Activated T-helper 1 cell treated with anti-CD3 and anti-CD28 coated beads, Interleukin-12 subunit alpha, Interleukin-12 subunit beta, Interleukin-2, Interleukin-4 antibody, amounts not matched to agents 30 ng/mL and 10 ng/mL and 1 ng/mL, durations not matched to agents 14 hours and 24 hours and 36 hours (primary cell): Measurements from ENCODE around the gene COPZ1. TPM values are rescaled to one million over a fixed set of nuclear protein-coding genes. Genes with fewer than 3 reads are reported as not detected.
"Not testable (repeated sequence)": the region's sequence is repeated elsewhere in the genome, so short reads cannot be mapped to it uniquely, and the experiment has no call there.

Source experiments
- DNase-seq: peaks from one replicate; pipeline ENCODE4 v3.0.0; 2021; ENCODE audit warnings: low spot score
- H3K27ac Mint-ChIP-seq: one replicate; pipeline ENCODE4 v1.8.0; 2021; ENCODE audit warnings: mild to moderate bottlenecking, mixed read lengths
- H3K27me3 Mint-ChIP-seq: one replicate; pipeline ENCODE4 v1.8.0; 2022; ENCODE audit warnings: mild to moderate bottlenecking, moderate library complexity, mixed read lengths; ENCODE audit not compliant: insufficient read depth
- H3K36me3 Mint-ChIP-seq: one replicate; pipeline ENCODE4 v1.8.0; 2021; ENCODE audit warnings: low read depth, mixed read lengths
- H3K4me1 Mint-ChIP-seq: one replicate; pipeline ENCODE4 v1.8.0; 2021; ENCODE audit warnings: low read depth, mixed read lengths
- H3K4me3 Mint-ChIP-seq: one replicate; pipeline ENCODE4 v1.8.0; 2021; ENCODE audit warnings: mild to moderate bottlenecking, moderate library complexity, mixed read lengths
- H3K9me3 Mint-ChIP-seq: one replicate; pipeline ENCODE4 v1.8.0; 2021; ENCODE audit warnings: mixed read lengths
- intact Hi-C: fragments of 100-400 bp; cut with micrococcal nuclease; formaldehyde crosslinking; loops from one replicate; pipeline ENCODE4 v1.15.1; 2024
- total RNA-seq: library from RNA; stranded (reverse); gene quantifications from 2 replicates; pipeline ENCODE4 v1.2.3, GENCODE V29; 2022

COPZ1 gene
- 115 and 123 TPM in 2 replicates for total RNA-seq

- Mint-ChIP-seq H3K9me3 (no peaks in the 10 kb centered on the region), H3K36me3 (peaks cover 5% of the 10 kb centered on the region), H3K27ac (peak within 1 kb of the TSS; percentile 86), H3K4me3 (peak within 1 kb of the TSS; percentile 99), H3K4me1 (peaks cover 33% of the 10 kb centered on the region), H3K27me3 (peaks cover 5% of the 10 kb centered on the region)
- intact Hi-C loops: loop anchor here (1.0 to 2.0 kb wide), 8 partner anchors 8 to 172 kb away; partner anchors contain the start of genes CBX5, HNRNPA1 and NCKAP1L
- DNase-seq: peak; percentile 91
These were observed at the start of gene COPZ1 for GRCh38 chr12:54324617-54325441. COPZ1 (plus strand) TSS chr12:54325131; CDS start chr12:54325164, 33 bp downstream.

GRCh38 chr12:54276368-54276767, 48.6 kb upstream of the COPZ1 start:
- Mint-ChIP-seq H3K4me1 (peaks cover 60% of the 10 kb centered on the region), H3K9me3 (no peaks in the 10 kb centered on the region), H3K36me3 (peaks cover 36% of the 10 kb centered on the region), H3K4me3 (peak overlapping the region; percentile 32), H3K27ac (no peak overlapping the region), H3K27me3 (no peaks in the 10 kb centered on the region)
- intact Hi-C loops: no loop called here
- DNase-seq: no peak

- Mint-ChIP-seq H3K4me1 (peaks cover 58% of the 10 kb centered on the region), H3K36me3 (peaks cover 28% of the 10 kb centered on the region), H3K27me3 (no peaks in the 10 kb centered on the region)
These were observed 47.1 kb upstream of the COPZ1 start for GRCh38 chr12:54277823-54278276.

GRCh38 chr12:54279227-54279631, 45.7 kb upstream of the COPZ1 start:
- no peaks in the 10 kb centered on the region for H3K27me3 Mint-ChIP-seq
- H3K4me1 Mint-ChIP-seq: peaks cover 58% of the 10 kb centered on the region
- intact Hi-C loops: loop anchor here (1.0 to 2.0 kb wide), 3 partner anchors 20 to 85 kb away; partner anchors contain the start of gene GPR84
- no peak overlapping the region for H3K27ac Mint-ChIP-seq
- no peak for DNase-seq
- no peak overlapping the region for H3K4me3 Mint-ChIP-seq
- H3K36me3 Mint-ChIP-seq: peaks cover 20% of the 10 kb centered on the region
- no peaks in the 10 kb centered on the region for H3K9me3 Mint-ChIP-seq

More at GRCh38 chr12:54277823-54278276, 47.1 kb upstream of the COPZ1 start:
- Mint-ChIP-seq H3K9me3 (no peaks in the 10 kb centered on the region), H3K27ac (no peak overlapping the region), H3K4me3 (no peak overlapping the region)
- intact Hi-C loops: loop anchor here (1.0 to 2.0 kb wide), 2 partner anchors 27 to 63 kb away; no protein-coding TSS in a partner anchor
- DNase-seq: no peak

- no peak within 1 kb of the TSS for H3K4me3 Mint-ChIP-seq
- no peaks in the 10 kb centered on the region for H3K9me3 Mint-ChIP-seq
- H3K4me1 Mint-ChIP-seq: peaks cover 59% of the 10 kb centered on the region
- H3K27me3 Mint-ChIP-seq: no peaks in the 10 kb centered on the region
- H3K27ac Mint-ChIP-seq: no peak within 1 kb of the TSS
- DNase-seq: peak; percentile 99
- H3K36me3 Mint-ChIP-seq: peaks cover 22% of the 10 kb centered on the region
- intact Hi-C loops: loop anchor here (1.0 to 10.0 kb wide), 10 partner anchors 21 to 1655 kb away; partner anchors contain the start of genes COPZ1, DGKA, GPR84 and NCKAP1L
These were observed 45.1 kb upstream of the COPZ1 start, which contains the start of gene CBX5 for GRCh38 chr12:54279632-54280467. CBX5 (minus strand) TSS chr12:54280122; CDS start chr12:54257650, 22,472 bp downstream.

GRCh38 chr12:54280468-54281260, 44.3 kb upstream of the COPZ1 start, which contains the start of gene HNRNPA1:
HNRNPA1 (plus strand) TSS chr12:54280726; CDS start chr12:54280808, 82 bp downstream.
- peaks cover 61% of the 10 kb centered on the region for H3K4me1 Mint-ChIP-seq
- peaks cover 26% of the 10 kb centered on the region for H3K36me3 Mint-ChIP-seq
- intact Hi-C loops: loop anchor here (1.0 to 10.0 kb wide), 7 partner anchors 45 to 1654 kb away; partner anchors contain the start of genes COPZ1, DGKA, NCKAP1L and TARBP2
- H3K4me3 Mint-ChIP-seq: no peak within 1 kb of the TSS
- no peaks in the 10 kb centered on the region for H3K9me3 Mint-ChIP-seq
- H3K27me3 Mint-ChIP-seq: no peaks in the 10 kb centered on the region
- no peak within 1 kb of the TSS for H3K27ac Mint-ChIP-seq
- DNase-seq: peak; percentile 97

GRCh38 chr12:54281261-54281638, 43.7 kb upstream of the COPZ1 start:
- H3K27me3 Mint-ChIP-seq, H3K27ac Mint-ChIP-seq, H3K4me3 Mint-ChIP-seq, DNase-seq, H3K9me3 Mint-ChIP-seq: not testable (repeated sequence)
- Mint-ChIP-seq H3K4me1 (peaks cover 62% of the 10 kb centered on the region), H3K36me3 (peaks cover 29% of the 10 kb centered on the region)
- intact Hi-C loops: loop anchor here (2.0 to 10.0 kb wide), 4 partner anchors 216 to 1654 kb away; partner anchors contain the start of genes DGKA, NCKAP1L, TARBP2 and TESPA1

- intact Hi-C loops: loop anchor here (2.0 to 10.0 kb wide), 4 partner anchors 215 to 1653 kb away; partner anchors contain the start of genes DGKA, NCKAP1L, TARBP2 and TESPA1
- H3K27me3 Mint-ChIP-seq, H3K27ac Mint-ChIP-seq, DNase-seq, H3K9me3 Mint-ChIP-seq, H3K4me3 Mint-ChIP-seq: not testable (repeated sequence)
- Mint-ChIP-seq H3K36me3 (peaks cover 31% of the 10 kb centered on the region), H3K4me1 (peaks cover 62% of the 10 kb centered on the region)
These were observed 43.2 kb upstream of the COPZ1 start for GRCh38 chr12:54281694-54282093.

- Mint-ChIP-seq H3K27ac (no peak overlapping the region), H3K27me3 (no peaks in the 10 kb centered on the region), H3K4me1 (peaks cover 65% of the 10 kb centered on the region), H3K9me3 (no peaks in the 10 kb centered on the region), H3K36me3 (peaks cover 37% of the 10 kb centered on the region), H3K4me3 (no peak overlapping the region)
- intact Hi-C loops: loop anchor here (5.0 to 10.0 kb wide), 2 partner anchors 699 to 1652 kb away; partner anchors contain the start of genes DGKA and TESPA1
- no peak for DNase-seq
These were observed 41.9 kb upstream of the COPZ1 start for GRCh38 chr12:54282949-54283593.

- intact Hi-C loops: loop anchor here (5.0 to 10.0 kb wide), 2 partner anchors 698 to 1651 kb away; partner anchors contain the start of genes DGKA and TESPA1
- H3K4me3 Mint-ChIP-seq, H3K9me3 Mint-ChIP-seq, DNase-seq, H3K27me3 Mint-ChIP-seq: not testable (repeated sequence)
- Mint-ChIP-seq H3K4me1 (peaks cover 60% of the 10 kb centered on the region), H3K27ac (peak overlapping the region; percentile 56), H3K36me3 (peaks cover 34% of the 10 kb centered on the region)
These were observed 40.7 kb upstream of the COPZ1 start for GRCh38 chr12:54284070-54284780.
